ENCODE results near the gene LOXL3.

DNA sequence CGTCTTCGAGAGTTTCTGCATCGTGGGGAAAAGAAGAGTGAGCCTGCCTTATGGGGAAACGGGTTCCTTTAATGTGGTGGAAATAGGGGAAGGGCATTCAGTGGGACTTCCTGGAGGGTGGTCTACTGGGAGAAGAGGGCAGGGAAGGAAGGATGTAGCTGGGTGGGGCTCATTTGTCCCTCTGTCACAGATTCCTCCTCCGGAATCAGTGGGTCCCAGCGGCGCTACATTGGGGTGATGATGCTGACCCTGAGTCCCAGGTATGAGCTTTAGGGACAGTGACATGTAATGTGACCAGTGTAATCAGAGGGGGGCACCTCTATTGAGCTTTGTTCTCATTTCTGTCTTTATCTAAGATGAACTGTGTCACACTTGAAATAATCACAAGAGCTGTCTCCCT is 22.1 kb downstream of the LOXL3 start:
- TF ChIP-seq, protein P1, sequence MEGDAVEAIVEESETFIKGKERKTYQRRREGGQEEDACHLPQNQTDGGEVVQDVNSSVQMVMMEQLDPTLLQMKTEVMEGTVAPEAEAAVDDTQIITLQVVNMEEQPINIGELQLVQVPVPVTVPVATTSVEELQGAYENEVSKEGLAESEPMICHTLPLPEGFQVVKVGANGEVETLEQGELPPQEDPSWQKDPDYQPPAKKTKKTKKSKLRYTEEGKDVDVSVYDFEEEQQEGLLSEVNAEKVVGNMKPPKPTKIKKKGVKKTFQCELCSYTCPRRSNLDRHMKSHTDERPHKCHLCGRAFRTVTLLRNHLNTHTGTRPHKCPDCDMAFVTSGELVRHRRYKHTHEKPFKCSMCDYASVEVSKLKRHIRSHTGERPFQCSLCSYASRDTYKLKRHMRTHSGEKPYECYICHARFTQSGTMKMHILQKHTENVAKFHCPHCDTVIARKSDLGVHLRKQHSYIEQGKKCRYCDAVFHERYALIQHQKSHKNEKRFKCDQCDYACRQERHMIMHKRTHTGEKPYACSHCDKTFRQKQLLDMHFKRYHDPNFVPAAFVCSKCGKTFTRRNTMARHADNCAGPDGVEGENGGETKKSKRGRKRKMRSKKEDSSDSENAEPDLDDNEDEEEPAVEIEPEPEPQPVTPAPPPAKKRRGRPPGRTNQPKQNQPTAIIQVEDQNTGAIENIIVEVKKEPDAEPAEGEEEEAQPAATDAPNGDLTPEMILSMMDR (conservative IDR thresholded peaks at IDR 0.05; ENCODE audit: low read depth, low read length) = no peak
- TF ChIP-seq EZH2 (IDR thresholded peaks at IDR 0.05; ENCODE audit: low read length, unreplicated experiment) = no peak
- no peak for TF ChIP-seq EZH2phosphoT487 (IDR thresholded peaks at IDR 0.05; ENCODE audit: borderline replicate concordance, low read length)

Measured in PC-3 (cell line).